ENCODE data around the gene RAI1. TPM values are rescaled to one million over a fixed set of nuclear protein-coding genes. Genes with fewer than 3 reads are reported as not detected.

Gene RAI1
- total and polyA plus RNA-seq, 2 of the 13 experiments (the other 11 are each of a cell fraction or from before 2014, with no cell fraction given) = 3.4 to 5.2 TPM

- no peak for TF ChIP-seq SRF (IDR thresholded peaks at IDR 0.05; ENCODE audit: low read depth, low read length)
- TF ChIP-seq FOSL1 (CRISPR knock-in tag; IDR thresholded peaks at IDR 0.05; ENCODE audit: borderline replicate concordance) = no peak
- TF ChIP-seq TOE1 (CRISPR knock-in tag; IDR thresholded peaks at IDR 0.05) = no peak
- no peak; the same call in 1 of the 2 replicates for TF ChIP-seq SALL2 (CRISPR knock-in tag; IDR thresholded peaks at IDR 0.05)
- TF ChIP-seq KLF16 (CRISPR knock-in tag; IDR thresholded peaks at IDR 0.05) = 0 out of 4 replicates have a peak, but pooled peaks of 1 of the 2 experiments have one; percentile 53
- no peak for TF ChIP-seq ELK4 (CRISPR knock-in tag; IDR thresholded peaks at IDR 0.05; ENCODE audit: borderline replicate concordance)
- no peak for TF ChIP-seq CHD2 (IDR thresholded peaks at IDR 0.05; ENCODE audit: low read depth, low read length)
- TF ChIP-seq TRIM24 (CRISPR knock-in tag; IDR thresholded peaks at IDR 0.05) = no peak
- no peak for TF ChIP-seq SKIL (CRISPR knock-in tag; IDR thresholded peaks at IDR 0.05; ENCODE audit: borderline replicate concordance)
- TF ChIP-seq AKNA (CRISPR knock-in tag; IDR thresholded peaks at IDR 0.05; ENCODE audit: borderline replicate concordance) = no peak
- TF ChIP-seq CEBPZ (IDR thresholded peaks at IDR 0.05; ENCODE audit: low read length) = no peak
- TF ChIP-seq SMARCC2 (IDR thresholded peaks at IDR 0.05) = no peak
- TF ChIP-seq HOXA3 (CRISPR knock-in tag; IDR thresholded peaks at IDR 0.05) = no peak
- no peak for TF ChIP-seq ATF1 (CRISPR knock-in tag; IDR thresholded peaks at IDR 0.05)
- TF ChIP-seq ZNF713 (CRISPR knock-in tag; IDR thresholded peaks at IDR 0.05) = no peak
- no peak for TF ChIP-seq ZNF597 (CRISPR knock-in tag; IDR thresholded peaks at IDR 0.05)
These were observed 154.4 kb downstream of the RAI1 start (continued) for GRCh38 chr17:17835415-17836249.

Measured in HepG2 (cell line).